ENCODE results near the gene BNC2.

GRCh38 chr9:16613605-16614004, 256.9 kb downstream of the BNC2 start:
- TF ChIP-seq CTCF (conservative IDR thresholded peaks at IDR 0.05; ENCODE audit: low read depth, low read length), result no peak
- no peak for TF ChIP-seq EZH2phosphoT487 (IDR thresholded peaks at IDR 0.05; ENCODE audit: borderline replicate concordance, low read length)
